ENCODE measurements around the gene UPF2. TPM values are rescaled to one million over a fixed set of nuclear protein-coding genes. Genes with fewer than 3 reads are reported as not detected.

Gene UPF2
- total RNA-seq, 1 donor from 2014 or later, result 41.0 TPM

- Mint-ChIP-seq H3K4me1 (ENCODE audit: low read depth) (peaks cover 5% of the 10 kb centered on the region), H3K27ac (no peak overlapping the region), H3K27me3 (ENCODE audit: low read depth) (peaks cover 3% of the 10 kb centered on the region), H3K9me3 (no peaks in the 10 kb centered on the region), H3K4me3 (ENCODE audit: low read depth) (no peak overlapping the region), H3K36me3 (ENCODE audit: low read depth) (no peaks in the 10 kb centered on the region)
- intact Hi-C loops (cut with micrococcal nuclease), result no loop called here
- no peak for DNase-seq (ENCODE audit: low spot score)
Observed at GRCh38 chr10:12063483-12063818, 20.8 kb upstream of the UPF2 start.

- Mint-ChIP-seq H3K27ac (no peak overlapping the region), H3K4me1 (ENCODE audit: low read depth) (peaks cover 2% of the 10 kb centered on the region), H3K9me3 (no peaks in the 10 kb centered on the region), H3K27me3 (ENCODE audit: low read depth) (peaks cover 3% of the 10 kb centered on the region), H3K4me3 (ENCODE audit: low read depth) (no peak overlapping the region), H3K36me3 (ENCODE audit: low read depth) (no peaks in the 10 kb centered on the region)
- intact Hi-C loops (cut with micrococcal nuclease), result no loop called here
- DNase-seq (ENCODE audit: low spot score), result no peak
Observed at GRCh38 chr10:12062754-12063482, 20.3 kb upstream of the UPF2 start.

- intact Hi-C loops (cut with micrococcal nuclease), result no loop called here
- Mint-ChIP-seq H3K27me3 (ENCODE audit: low read depth) (peaks cover 3% of the 10 kb centered on the region), H3K4me3 (ENCODE audit: low read depth) (no peak overlapping the region), H3K4me1 (ENCODE audit: low read depth) (peaks cover 2% of the 10 kb centered on the region), H3K27ac (no peak overlapping the region), H3K9me3 (no peaks in the 10 kb centered on the region), H3K36me3 (ENCODE audit: low read depth) (no peaks in the 10 kb centered on the region)
- DNase-seq (ENCODE audit: low spot score), result no peak
Observed at GRCh38 chr10:12061124-12061523, 18.5 kb upstream of the UPF2 start.

- Mint-ChIP-seq H3K36me3 (ENCODE audit: low read depth) (no peaks in the 10 kb centered on the region), H3K4me1 (ENCODE audit: low read depth) (no peaks in the 10 kb centered on the region)
Observed at GRCh38 chr10:12056748-12057147, 14.1 kb upstream of the UPF2 start.

GRCh38 chr10:12055732-12056131 is 13.1 kb upstream of the UPF2 start:
- Mint-ChIP-seq H3K9me3 (no peaks in the 10 kb centered on the region), H3K4me1 (ENCODE audit: low read depth) (no peaks in the 10 kb centered on the region), H3K27ac (no peak overlapping the region), H3K36me3 (ENCODE audit: low read depth) (no peaks in the 10 kb centered on the region), H3K27me3 (ENCODE audit: low read depth) (no peaks in the 10 kb centered on the region), H3K4me3 (ENCODE audit: low read depth) (no peak overlapping the region)
- intact Hi-C loops (cut with micrococcal nuclease), result no loop called here
- no peak for DNase-seq (ENCODE audit: low spot score)

More at GRCh38 chr10:12056748-12057147, 14.1 kb upstream of the UPF2 start:
- peaks cover 1% of the 10 kb centered on the region for H3K27me3 Mint-ChIP-seq (ENCODE audit: low read depth)
- H3K4me3 Mint-ChIP-seq (ENCODE audit: low read depth), result no peak overlapping the region
- intact Hi-C loops (cut with micrococcal nuclease), result no loop called here
- no peak overlapping the region for H3K27ac Mint-ChIP-seq
- DNase-seq (ENCODE audit: low spot score), result no peak
- no peaks in the 10 kb centered on the region for H3K9me3 Mint-ChIP-seq

GRCh38 chr10:12051241-12051640 is 8.6 kb upstream of the UPF2 start:
- Mint-ChIP-seq H3K36me3 (ENCODE audit: low read depth) (no peaks in the 10 kb centered on the region), H3K4me1 (ENCODE audit: low read depth) (peaks cover 2% of the 10 kb centered on the region), H3K9me3 (no peaks in the 10 kb centered on the region), H3K27me3 (ENCODE audit: low read depth) (no peaks in the 10 kb centered on the region), H3K27ac (no peak overlapping the region), H3K4me3 (ENCODE audit: low read depth) (no peak overlapping the region)
- intact Hi-C loops (cut with micrococcal nuclease), result no loop called here
- no peak for DNase-seq (ENCODE audit: low spot score)

- H3K27ac Mint-ChIP-seq, result no peak overlapping the region
- intact Hi-C loops (cut with micrococcal nuclease), result no loop called here
- DNase-seq (ENCODE audit: low spot score), result no peak
- H3K4me1 Mint-ChIP-seq (ENCODE audit: low read depth), result peaks cover 2% of the 10 kb centered on the region
- no peaks in the 10 kb centered on the region for H3K27me3 Mint-ChIP-seq (ENCODE audit: low read depth)
- no peaks in the 10 kb centered on the region for H3K9me3 Mint-ChIP-seq
- no peak overlapping the region for H3K4me3 Mint-ChIP-seq (ENCODE audit: low read depth)
- H3K36me3 Mint-ChIP-seq (ENCODE audit: low read depth), result no peaks in the 10 kb centered on the region
Observed at GRCh38 chr10:12050528-12050927, 7.9 kb upstream of the UPF2 start.

GRCh38 chr10:12048547-12048946 is 5.9 kb upstream of the UPF2 start:
- Mint-ChIP-seq H3K27me3 (ENCODE audit: low read depth) (no peaks in the 10 kb centered on the region), H3K4me3 (ENCODE audit: low read depth) (no peak overlapping the region), H3K9me3 (no peaks in the 10 kb centered on the region), H3K4me1 (ENCODE audit: low read depth) (peaks cover 2% of the 10 kb centered on the region), H3K36me3 (ENCODE audit: low read depth) (no peaks in the 10 kb centered on the region), H3K27ac (no peak overlapping the region)
- no peak for DNase-seq (ENCODE audit: low spot score)
- intact Hi-C loops (cut with micrococcal nuclease), result no loop called here

GRCh38 chr10:12045596-12045995 is 3.0 kb upstream of the UPF2 start:
- Mint-ChIP-seq H3K27me3 (ENCODE audit: low read depth) (no peaks in the 10 kb centered on the region), H3K9me3 (no peaks in the 10 kb centered on the region), H3K27ac (no peak overlapping the region), H3K36me3 (ENCODE audit: low read depth) (peaks cover 9% of the 10 kb centered on the region), H3K4me3 (ENCODE audit: low read depth) (no peak overlapping the region), H3K4me1 (ENCODE audit: low read depth) (peaks cover 16% of the 10 kb centered on the region)
- intact Hi-C loops (cut with micrococcal nuclease), result no loop called here
- DNase-seq (ENCODE audit: low spot score), result no peak

- H3K27me3 Mint-ChIP-seq (ENCODE audit: low read depth), result no peaks in the 10 kb centered on the region
- H3K4me3 Mint-ChIP-seq (ENCODE audit: low read depth), result peak overlapping the region; percentile 99
- no peaks in the 10 kb centered on the region for H3K9me3 Mint-ChIP-seq
- H3K36me3 Mint-ChIP-seq (ENCODE audit: low read depth), result peaks cover 22% of the 10 kb centered on the region
- H3K27ac Mint-ChIP-seq, result peak overlapping the region; percentile 96
- peak; percentile 37 for DNase-seq (ENCODE audit: low spot score)
- peaks cover 23% of the 10 kb centered on the region for H3K4me1 Mint-ChIP-seq (ENCODE audit: low read depth)
- intact Hi-C loops (cut with micrococcal nuclease), result no loop called here
Observed at GRCh38 chr10:12042409-12042796, 206 bp downstream of the UPF2 start.

GRCh38 chr10:12041766-12042408 is 722 bp downstream of the UPF2 start:
- intact Hi-C loops (cut with micrococcal nuclease), result no loop called here
- no peaks in the 10 kb centered on the region for H3K27me3 Mint-ChIP-seq (ENCODE audit: low read depth)

GRCh38 chr10:12036073-12036655 is 6.4 kb downstream of the UPF2 start:
- intact Hi-C loops (cut with micrococcal nuclease), result no loop called here
- Mint-ChIP-seq H3K4me3 (ENCODE audit: low read depth) (no peak overlapping the region), H3K27ac (no peak overlapping the region), H3K27me3 (ENCODE audit: low read depth) (no peaks in the 10 kb centered on the region), H3K9me3 (no peaks in the 10 kb centered on the region), H3K4me1 (ENCODE audit: low read depth) (peaks cover 24% of the 10 kb centered on the region), H3K36me3 (ENCODE audit: low read depth) (peaks cover 52% of the 10 kb centered on the region)
- no peak for DNase-seq (ENCODE audit: low spot score)

More at GRCh38 chr10:12041766-12042408, 722 bp downstream of the UPF2 start:
- Mint-ChIP-seq H3K36me3 (ENCODE audit: low read depth) (peaks cover 22% of the 10 kb centered on the region), H3K4me3 (ENCODE audit: low read depth) (peak overlapping the region; percentile 99), H3K4me1 (ENCODE audit: low read depth) (peaks cover 23% of the 10 kb centered on the region), H3K9me3 (no peaks in the 10 kb centered on the region), H3K27ac (peak overlapping the region; percentile 96)
- peak; percentile 24 for DNase-seq (ENCODE audit: low spot score)

- H3K4me3 Mint-ChIP-seq (ENCODE audit: low read depth), result no peak overlapping the region
- H3K4me1 Mint-ChIP-seq (ENCODE audit: low read depth), result peaks cover 24% of the 10 kb centered on the region
- peaks cover 73% of the 10 kb centered on the region for H3K36me3 Mint-ChIP-seq (ENCODE audit: low read depth)
- H3K27ac Mint-ChIP-seq, result no peak overlapping the region
- intact Hi-C loops (cut with micrococcal nuclease), result no loop called here
- H3K27me3 Mint-ChIP-seq (ENCODE audit: low read depth), result no peaks in the 10 kb centered on the region
- no peaks in the 10 kb centered on the region for H3K9me3 Mint-ChIP-seq
- DNase-seq (ENCODE audit: low spot score), result no peak
Observed at GRCh38 chr10:12031404-12031803, 11.2 kb downstream of the UPF2 start.

Data from activated T-helper 2 cell treated with anti-CD3 and anti-CD28 coated beads, Interferon-gamma antibody, Interleukin-2, Interleukin-4, amounts not matched to agents 10 μg/mL and 5 μg/mL and 100 μg/mL, durations not matched to agents 14 hours and 24 hours and 36 hours (primary cell).